SK-N-SH (cell line): ENCODE data around the gene KRT26.

Experiments
- POLR2AphosphoS5 ChIP-seq: IDR thresholded peaks from 2 replicates; pipeline ENCODE4 v1.6.1; 2012; ENCODE audit warnings: low read depth, low read length
- RCOR1 ChIP-seq: fragments of 150-350 bp; IDR thresholded peaks from 2 replicates; pipeline ENCODE4 v1.6.1; 2017; ENCODE audit warnings: antibody characterized with exemption, low read length
- TCF12 ChIP-seq: IDR thresholded peaks from 2 replicates; pipeline ENCODE4 v1.4.0; 2012
- TF ChIP-seq, protein P1 (sequence below): fragments of 200-600 bp; sonication (generic); IDR thresholded peaks from 2 replicates; pipeline ENCODE4 v1.6.1; 2017; ENCODE audit warnings: antibody characterized with exemption, mild to moderate bottlenecking, moderate library complexity
- TF ChIP-seq, protein P2 (sequence below): IDR thresholded peaks from 2 replicates; pipeline ENCODE4 v1.4.0; 2012; ENCODE audit warnings: low read depth

DNA sequence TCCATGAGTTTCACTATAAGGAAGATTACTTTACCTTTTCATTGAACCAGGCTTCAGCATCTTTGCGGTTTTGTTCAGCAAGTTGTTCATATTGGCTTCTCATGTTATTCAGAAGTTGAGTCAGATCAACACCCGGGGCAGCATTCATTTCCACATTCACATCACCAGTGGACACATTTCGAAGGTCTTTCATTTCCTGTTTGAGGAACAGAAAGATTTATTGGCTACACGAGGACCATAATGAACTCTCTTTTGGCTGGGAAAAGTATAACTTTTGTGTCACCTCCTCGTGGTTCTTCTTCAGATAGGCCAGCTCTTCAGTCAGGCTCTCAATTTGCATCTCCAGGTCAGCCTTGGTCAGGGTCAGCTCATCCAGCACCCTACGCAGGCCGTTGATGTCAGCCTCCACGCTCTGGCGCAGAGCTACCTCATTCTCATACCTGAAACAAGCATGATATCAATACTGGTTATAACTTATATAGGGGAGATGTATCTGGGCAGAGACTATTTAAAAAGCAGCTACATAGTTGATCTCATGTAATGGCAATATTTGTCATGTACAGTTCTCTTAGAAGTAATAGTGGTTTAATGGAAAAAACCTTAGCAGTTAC is 48.3 kb upstream of the KRT26 start:
- TF ChIP-seq, protein P1, sequence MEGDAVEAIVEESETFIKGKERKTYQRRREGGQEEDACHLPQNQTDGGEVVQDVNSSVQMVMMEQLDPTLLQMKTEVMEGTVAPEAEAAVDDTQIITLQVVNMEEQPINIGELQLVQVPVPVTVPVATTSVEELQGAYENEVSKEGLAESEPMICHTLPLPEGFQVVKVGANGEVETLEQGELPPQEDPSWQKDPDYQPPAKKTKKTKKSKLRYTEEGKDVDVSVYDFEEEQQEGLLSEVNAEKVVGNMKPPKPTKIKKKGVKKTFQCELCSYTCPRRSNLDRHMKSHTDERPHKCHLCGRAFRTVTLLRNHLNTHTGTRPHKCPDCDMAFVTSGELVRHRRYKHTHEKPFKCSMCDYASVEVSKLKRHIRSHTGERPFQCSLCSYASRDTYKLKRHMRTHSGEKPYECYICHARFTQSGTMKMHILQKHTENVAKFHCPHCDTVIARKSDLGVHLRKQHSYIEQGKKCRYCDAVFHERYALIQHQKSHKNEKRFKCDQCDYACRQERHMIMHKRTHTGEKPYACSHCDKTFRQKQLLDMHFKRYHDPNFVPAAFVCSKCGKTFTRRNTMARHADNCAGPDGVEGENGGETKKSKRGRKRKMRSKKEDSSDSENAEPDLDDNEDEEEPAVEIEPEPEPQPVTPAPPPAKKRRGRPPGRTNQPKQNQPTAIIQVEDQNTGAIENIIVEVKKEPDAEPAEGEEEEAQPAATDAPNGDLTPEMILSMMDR = no peak
- TF ChIP-seq TCF12 = no peak
- TF ChIP-seq POLR2AphosphoS5 = no peak
- TF ChIP-seq, protein P2, sequence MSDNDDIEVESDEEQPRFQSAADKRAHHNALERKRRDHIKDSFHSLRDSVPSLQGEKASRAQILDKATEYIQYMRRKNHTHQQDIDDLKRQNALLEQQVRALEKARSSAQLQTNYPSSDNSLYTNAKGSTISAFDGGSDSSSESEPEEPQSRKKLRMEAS = no peak
- no peak for TF ChIP-seq RCOR1
